ENCODE results near the gene ORAI2. TPM values are rescaled to one million over a fixed set of nuclear protein-coding genes. Genes with fewer than 3 reads are reported as not detected.

ORAI2 gene
- total and polyA plus RNA-seq, 2 of the 8 experiments (the other 6 are each of a cell fraction or from before 2014, with no cell fraction given), result 20.7 to 35.2 TPM

- Histone ChIP-seq H2BK20ac (ENCODE audit: low read length) (no peak overlapping the region), H3K79me1 (ENCODE audit: low read depth, low read length) (no peaks in the 10 kb centered on the region), H3K27ac (ENCODE audit: low read depth, low read length) (no peak overlapping the region), H3K36me3 (ENCODE audit: control insufficient read depth in 2 of 4, insufficient read depth in 4 of 4, low read length in 3 of 4) (peaks cover 2 to 14% (median 8%) of the 10 kb centered on the region in 4 experiments; a peak in 5 of 8 replicates), H2BK15ac (ENCODE audit: low read length) (no peak overlapping the region), H3K4me1 (replicated peaks in 1 of 4; ENCODE audit: control insufficient read depth in 3 of 4, insufficient read depth in 4 of 4, low read length in 3 of 4) (no peaks in the 10 kb centered on the region), H3K23me2 (ENCODE audit: low read depth, low read length) (no peaks in the 10 kb centered on the region), H2BK120ac (replicated peaks; ENCODE audit: low read depth, low read length) (no peak overlapping the region), H2AK5ac (ENCODE audit: low read depth, low read length) (no peak overlapping the region), H4K8ac (ENCODE audit: extremely low read depth, insufficient read depth, low read length) (peak overlapping the region; percentile 57; the same call in 1 of the 2 replicates), H3K9ac (replicated peaks in 1 of 4; ENCODE audit: extremely low read depth in 1 of 4, low read depth in 3 of 4, low read length in 3 of 4) (no peak overlapping the region), H2BK5ac (ENCODE audit: low read depth, low read length) (no peak overlapping the region), H3K23ac (ENCODE audit: insufficient read length) (no peak overlapping the region), H3K27me3 (replicated peaks in 1 of 4; ENCODE audit: control insufficient read depth in 3 of 4, extremely low read depth in 1 of 4, insufficient read depth in 3 of 4, low read length in 3 of 4) (no peaks in the 10 kb centered on the region), H3K4ac (replicated peaks; ENCODE audit: insufficient read length, low read depth, low read length) (no peak overlapping the region), H4K91ac (replicated peaks; ENCODE audit: insufficient read length, low read length) (no peak overlapping the region), H2AFZ (ENCODE audit: low read length) (no peak overlapping the region), H3K4me2 (ENCODE audit: insufficient read depth in 1 of 2, low read depth in 2 of 2, low read length in 2 of 2) (no peak overlapping the region), H3K9me3 (ENCODE audit: insufficient read depth in 2 of 2, low read depth in 1 of 2, low read length in 1 of 2) (no peaks in the 10 kb centered on the region), H4K5ac (ENCODE audit: insufficient read length, low read depth, low read length) (no peak overlapping the region), H3K14ac (ENCODE audit: insufficient read length) (no peak overlapping the region), H3K79me2 (ENCODE audit: control insufficient read depth in 1 of 2, insufficient read depth in 2 of 2, low read length in 2 of 2) (no peaks in the 10 kb centered on the region), H3K4me3 (ENCODE audit: extremely low read depth in 1 of 4, insufficient read depth in 2 of 4, low read depth in 3 of 4, low read length in 4 of 4) (no peak overlapping the region), H3K18ac (ENCODE audit: extremely low read depth, low read length) (no peak overlapping the region), H3K56ac (replicated peaks; ENCODE audit: insufficient read length, low read depth, low read length) (no peak overlapping the region), H4K20me1 (replicated peaks in 1 of 2; ENCODE audit: control insufficient read depth in 1 of 2, insufficient read depth in 2 of 2, low read length in 2 of 2) (peaks cover 0 to 7% of the 10 kb centered on the region in 2 experiments), H2BK12ac (ENCODE audit: low read depth, low read length) (no peak overlapping the region)
- no peak for FAIRE-seq
- peak in 1 of 2 experiments; percentile 38 for DNase-seq (ENCODE audit: low read depth in 1 of 2, low spot score in 2 of 2)
- WGBS, 2 experiments (ENCODE audit: extremely low coverage in 1 of 2, insufficient coverage in 1 of 2, insufficient read length in 1 of 2, insufficient replicate concordance in 2 of 2, low coverage in 1 of 2, low lambda C conversion rate in 2 of 2, missing lambda C conversion rate in 1 of 2), result 93% methylated on average over 21 of the region's 23 CpGs; no CpG with 5 or more reads in 1 of the 2 experiments
- ChIA-PET POLR2A (ENCODE audit: partially characterized antibody) (interaction anchor here (1.3 kb wide), 1 partner anchor 9 kb away, joined by 5 read pairs; the partner anchor contains the start of genes ALKBH4 and LRWD1), CTCF (ENCODE audit: partially characterized antibody) (interaction anchor here (1.5 kb wide), 1 partner anchor 61 kb away, joined by 3 read pairs; no protein-coding TSS in a partner anchor)
- TF ChIP-seq JUN (IDR thresholded peaks at IDR 0.05; ENCODE audit: low read depth, low read length) (no peak), RXRA (IDR thresholded peaks at IDR 0.05; ENCODE audit: insufficient read depth, low read depth, low read length) (no peak), SIX5 (IDR thresholded peaks at IDR 0.05; ENCODE audit: low read depth, low read length) (no peak), YY1 (IDR thresholded peaks at IDR 0.05; ENCODE audit: low read depth, low read length) (no peak), CBX8 (IDR thresholded peaks at IDR 0.05; ENCODE audit: borderline replicate concordance, low read depth, low read length) (no peak), EGR1 (IDR thresholded peaks at IDR 0.05; ENCODE audit: borderline replicate concordance, low read depth, low read length) (no peak), GABPA (IDR thresholded peaks at IDR 0.05; ENCODE audit: borderline replicate concordance, insufficient read depth, low read length) (no peak), PHF8 (conservative IDR thresholded peaks at IDR 0.05; ENCODE audit: low read depth, low read length) (no peak), CHD2 (IDR thresholded peaks at IDR 0.05; ENCODE audit: low read length) (no peak), SUZ12 (IDR thresholded peaks at IDR 0.05; ENCODE audit: low read length) (no peak)
These were observed 40.1 kb downstream of the ORAI2 start for GRCh38 chr7:102473271-102473991.
